H1 (cell line): ENCODE data around the gene GRIP1. TPM values are rescaled to one million over a fixed set of nuclear protein-coding genes. Genes with fewer than 3 reads are reported as not detected.

Source experiments
- CTCF ChIA-PET: fragments of 300-600 bp; sonication (Branson Sonifier 250); formaldehyde crosslinking; loops from one replicate; lab custom pipeline; 2021; ENCODE audit not compliant: partially characterized antibody; lab: Charles Lee
- POLR2A ChIA-PET: fragments of 300-600 bp; sonication (Branson Sonifier 250); formaldehyde crosslinking; loops from one replicate; lab custom pipeline; 2021; ENCODE audit warnings: inconsistent platforms; ENCODE audit not compliant: partially characterized antibody; lab: Charles Lee
- DNase-seq, 2 experiments: peaks; one replicate each; pipeline versions ENCODE4 v3.0.0 to v3.0.0-alpha.2; 2010 to 2022; ENCODE audit warnings: low spot score in 2 of 2, low read depth in 1 of 2, mixed read lengths in 1 of 2
- FAIRE-seq: peaks from 2 replicates; lab custom pipeline; 2011; peaks lifted over from hg19 to GRCh38; lab: Jason Lieb, UNC
- H2AFZ ChIP-seq: 2 replicates; pipeline ENCODE4 v1.8.1; 2012; ENCODE audit warnings: low read length, inconsistent platforms
- H2AK5ac ChIP-seq: 2 replicates; pipeline ENCODE4 v1.6.1; 2013; ENCODE audit warnings: low read depth, low read length
- H2BK120ac ChIP-seq: replicated peaks from 2 replicates; pipeline ENCODE3; 2013; ENCODE audit warnings: low read depth, low read length, inconsistent platforms
- H2BK12ac ChIP-seq: 2 replicates; pipeline ENCODE4 v1.6.1; 2013; ENCODE audit warnings: low read depth, low read length
- H2BK15ac ChIP-seq: 2 replicates; pipeline ENCODE4 v1.6.1; 2013; ENCODE audit warnings: low read length
- H2BK20ac ChIP-seq: 2 replicates; pipeline ENCODE4 v1.6.1; 2013; ENCODE audit warnings: low read length
- H2BK5ac ChIP-seq: 2 replicates; pipeline ENCODE4 v1.6.1; 2013; ENCODE audit warnings: low read depth, low read length
- H3K14ac ChIP-seq: 2 replicates; pipeline ENCODE4 v1.6.1; 2013; ENCODE audit warnings: inconsistent platforms; ENCODE audit not compliant: insufficient read length
- H3K18ac ChIP-seq: 2 replicates; pipeline ENCODE4 v1.6.1; 2013; ENCODE audit warnings: low read length; ENCODE audit errors: extremely low read depth
- H3K23ac ChIP-seq: 2 replicates; pipeline ENCODE4 v1.6.1; 2013; ENCODE audit warnings: inconsistent platforms; ENCODE audit not compliant: insufficient read length
- H3K23me2 ChIP-seq: 2 replicates; pipeline ENCODE4 v1.6.1; 2013; ENCODE audit warnings: low read depth, low read length
- H3K27ac ChIP-seq: 2 replicates; pipeline ENCODE4 v1.6.1; 2011; ENCODE audit warnings: low read depth, low read length, inconsistent platforms
- H3K27me3 ChIP-seq, 4 experiments: replicated peaks in 1 of 4; 1 replicate in 1 of 4; 2 replicates in 3 of 4; pipeline versions ENCODE4 v1.6.1 to v1.8.1; 2011 to 2013; ENCODE audit warnings: low read length in 3 of 4, mild to moderate bottlenecking in 3 of 4, inconsistent platforms in 2 of 4, mixed read lengths in 2 of 4, moderate library complexity in 1 of 4; ENCODE audit not compliant: control insufficient read depth in 3 of 4, insufficient read depth in 3 of 4; ENCODE audit errors: extremely low read depth in 1 of 4
- H3K36me3 ChIP-seq, 4 experiments: 2 replicates each; pipeline versions ENCODE4 v1.6.1 to v1.8.1; 2011 to 2013; ENCODE audit warnings: mild to moderate bottlenecking in 4 of 4, low read length in 3 of 4, moderate library complexity in 2 of 4, control low read depth in 1 of 4, inconsistent platforms in 1 of 4; ENCODE audit not compliant: insufficient read depth in 4 of 4, control insufficient read depth in 2 of 4
- H3K4ac ChIP-seq: replicated peaks from 2 replicates; pipeline ENCODE3; 2013; ENCODE audit warnings: low read length, low read depth, mixed read lengths, inconsistent platforms; ENCODE audit not compliant: insufficient read length
- H3K4me1 ChIP-seq, 4 experiments: replicated peaks in 1 of 4; 1 replicate in 1 of 4; 2 replicates in 3 of 4; pipeline versions ENCODE4 v1.6.1 to v1.8.1; 2011 to 2013; ENCODE audit warnings: low read length in 3 of 4, inconsistent platforms in 2 of 4, mixed read lengths in 1 of 4; ENCODE audit not compliant: insufficient read depth in 4 of 4, control insufficient read depth in 3 of 4
- H3K4me2 ChIP-seq, 2 experiments: 2 replicates each; pipeline versions ENCODE4 v1.6.1 to v1.8.1; 2011 to 2013; ENCODE audit warnings: low read depth in 2 of 2, low read length in 2 of 2, control low read depth in 1 of 2, inconsistent platforms in 1 of 2, mild to moderate bottlenecking in 1 of 2; ENCODE audit not compliant: insufficient read depth in 1 of 2
- H3K4me3 ChIP-seq, 4 experiments: fragments of 200-600, 300-600 bp in 1 of 4; sonication (generic), shearing (Covaris generic), sonication (Bioruptor Twin) in 1 of 4; 2 replicates each; pipeline versions ENCODE4 v1.5.1 to v1.8.1; 2011 to 2016; ENCODE audit warnings: low read length in 4 of 4, low read depth in 3 of 4, control low read depth in 2 of 4, inconsistent platforms in 2 of 4, mild to moderate bottlenecking in 2 of 4, mixed read lengths in 1 of 4, moderate library complexity in 1 of 4; ENCODE audit not compliant: insufficient read depth in 2 of 4; ENCODE audit errors: extremely low read depth in 1 of 4
- H3K56ac ChIP-seq: replicated peaks from 2 replicates; pipeline ENCODE3; 2013; ENCODE audit warnings: low read depth, mild to moderate bottlenecking, mixed read lengths, low read length, inconsistent platforms; ENCODE audit not compliant: insufficient read length
- H3K79me1 ChIP-seq: 2 replicates; pipeline ENCODE4 v1.6.1; 2013; ENCODE audit warnings: low read depth, low read length, control low read depth
- H3K79me2 ChIP-seq, 2 experiments: 2 replicates each; pipeline versions ENCODE4 v1.6.1 to v1.8.1; 2012 to 2013; ENCODE audit warnings: low read length in 2 of 2, mild to moderate bottlenecking in 2 of 2, inconsistent platforms in 1 of 2; ENCODE audit not compliant: insufficient read depth in 2 of 2, control insufficient read depth in 1 of 2
- H3K9ac ChIP-seq, 4 experiments: replicated peaks in 1 of 4; 1 replicate in 1 of 4; 2 replicates in 3 of 4; pipeline versions ENCODE4 v1.6.1 to v1.8.1; 2011 to 2013; ENCODE audit warnings: low read depth in 3 of 4, low read length in 3 of 4, control low read depth in 2 of 4, mild to moderate bottlenecking in 2 of 4, moderate library complexity in 2 of 4, inconsistent platforms in 1 of 4; ENCODE audit errors: extremely low read depth in 1 of 4
- H3K9me3 ChIP-seq, 2 experiments: 2 replicates each; pipeline versions ENCODE4 v1.6.1 to v1.8.1; 2012 to 2013; ENCODE audit warnings: mild to moderate bottlenecking in 2 of 2, moderate library complexity in 2 of 2, control low read depth in 1 of 2, inconsistent platforms in 1 of 2, low read depth in 1 of 2, low read length in 1 of 2, mixed read lengths in 1 of 2; ENCODE audit not compliant: insufficient read depth in 2 of 2
- H4K20me1 ChIP-seq, 2 experiments: replicated peaks in 1 of 2; 2 replicates each; pipeline versions ENCODE3 to v1.8.1; 2011 to 2013; ENCODE audit warnings: inconsistent platforms in 2 of 2, low read length in 2 of 2, mild to moderate bottlenecking in 1 of 2; ENCODE audit not compliant: insufficient read depth in 2 of 2, control insufficient read depth in 1 of 2
- H4K5ac ChIP-seq: 2 replicates; pipeline ENCODE4 v1.6.1; 2013; ENCODE audit warnings: low read length, low read depth, mixed read lengths, inconsistent platforms; ENCODE audit not compliant: insufficient read length
- H4K8ac ChIP-seq: 2 replicates; pipeline ENCODE4 v1.8.0; 2013; ENCODE audit warnings: mild to moderate bottlenecking, moderate library complexity, low read length, inconsistent platforms; ENCODE audit not compliant: insufficient read depth; ENCODE audit errors: extremely low read depth
- H4K91ac ChIP-seq: replicated peaks from 2 replicates; pipeline ENCODE3; 2013; ENCODE audit warnings: low read length, mixed read lengths, inconsistent platforms; ENCODE audit not compliant: insufficient read length
- BACH1 ChIP-seq: IDR thresholded peaks from 2 replicates; pipeline ENCODE4 v1.6.1; 2012; ENCODE audit warnings: low read length, improper control_type of control experiment
- BRCA1 ChIP-seq: IDR thresholded peaks from 2 replicates; pipeline ENCODE4 v1.6.1; 2012; ENCODE audit warnings: low read depth, low read length, improper control_type of control experiment
- CTCF ChIP-seq, 3 experiments: IDR thresholded peaks; 1 replicate in 2 of 3; 2 replicates in 1 of 3; pipeline versions ENCODE4 v1.5.1 to v1.6.1; 2011; ENCODE audit warnings: low read length in 3 of 3, mild to moderate bottlenecking in 3 of 3, inconsistent platforms in 2 of 3, low read depth in 1 of 3, moderate library complexity in 1 of 3; ENCODE audit not compliant: insufficient read depth in 1 of 3; ENCODE audit errors: control extremely low read depth in 1 of 3
- MAFK ChIP-seq: IDR thresholded peaks from 2 replicates; pipeline ENCODE4 v1.6.1; 2012; ENCODE audit warnings: low read depth, mild to moderate bottlenecking, improper control_type of control experiment, low read length
- PHF8 ChIP-seq: fragments of 200-600 bp; sonication (generic); conservative IDR thresholded peaks from 2 replicates; pipeline ENCODE4 v1.7.1; 2012; ENCODE audit warnings: low read depth, mild to moderate bottlenecking, inconsistent platforms, low read length, moderate library complexity
- RNF2 ChIP-seq: fragments of 200-900, 300-1000 bp; sonication (generic); IDR thresholded peaks from 2 replicates; pipeline ENCODE4 v1.7.1; 2016; ENCODE audit warnings: borderline replicate concordance, low read depth, mild to moderate bottlenecking, antibody characterized with exemption, low read length; ENCODE audit not compliant: poor library complexity, severe bottlenecking; ENCODE audit errors: missing control alignments
- SIX5 ChIP-seq: IDR thresholded peaks from 2 replicates; pipeline ENCODE4 v1.6.1; 2011; ENCODE audit warnings: mild to moderate bottlenecking, low read depth, low read length
- SRF ChIP-seq: IDR thresholded peaks from 2 replicates; pipeline ENCODE4 v1.6.1; 2011; ENCODE audit warnings: mild to moderate bottlenecking, low read depth, low read length, moderate library complexity
- SUZ12 ChIP-seq: fragments of 200-600 bp; sonication (generic); IDR thresholded peaks from 2 replicates; pipeline ENCODE4 v1.6.1; 2012; ENCODE audit warnings: mild to moderate bottlenecking, inconsistent platforms, low read length, moderate library complexity, mixed read lengths
- TCF12 ChIP-seq: IDR thresholded peaks from 2 replicates; pipeline ENCODE4 v1.6.1; 2011; ENCODE audit warnings: low read depth, mild to moderate bottlenecking, low read length
- ZNF274 ChIP-seq: IDR thresholded peaks from 2 replicates; pipeline ENCODE4 v1.7.0; 2012; ENCODE audit warnings: low read length, borderline replicate concordance; ENCODE audit errors: extremely low read depth
- WGBS, 2 experiments: shearing (Covaris generic) in 1 of 2; methylation state at CpG; one replicate each; pipeline versions ENCODE4 v1.1.6 to v1.1.7; 2013 to 2015; ENCODE audit warnings: low lambda C conversion rate in 2 of 2, mixed read lengths in 2 of 2, inconsistent platforms in 1 of 2, low coverage in 1 of 2, missing lambda C conversion rate in 1 of 2; ENCODE audit not compliant: insufficient replicate concordance in 2 of 2, insufficient coverage in 1 of 2, insufficient read length in 1 of 2; ENCODE audit errors: extremely low coverage in 1 of 2, missing lambda C conversion rate in 1 of 2; 5-methylcytosine and 5-hydroxymethylcytosine counted together
- polyA plus RNA-seq, 7 experiments: library from polyadenylated mRNA; depleted of rRNA in 3 of 7; stranded (reverse) in 5 of 7; unstranded in 2 of 7; fragments of >200 nt in 5 of 7; fragments of 200-250 nt in 2 of 7; gene quantifications; 1 replicate in 5 of 7; 2 replicates in 1 of 7; 4 replicates in 1 of 7; pipeline versions ENCODE4 v1.2.1 to v1.2.3, GENCODE V29; 2011 to 2013; ENCODE audit warnings: missing spikeins in 2 of 7, mixed read lengths in 2 of 7
- total RNA-seq: library from RNA; stranded (reverse); fragmentation: NEBNext Ultra II Directional; extraction: Animal tissue kit (Norgen Biotek cat#: 25700); gene quantifications from 2 replicates; pipeline ENCODE4 v1.2.1, GENCODE V29; 2021

Gene GRIP1
- total and polyA plus RNA-seq, 2 of the 8 experiments (the other 6 are each of a cell fraction or from before 2014, with no cell fraction given) = 4.5 to 27.3 TPM

GRCh38 chr12:66638666-66639065 is 40.2 kb downstream of the GRIP1 start:
- H3K23ac ChIP-seq = no peak overlapping the region
- H4K5ac ChIP-seq = no peak overlapping the region
- no peak overlapping the region for H2BK120ac ChIP-seq
- no peak overlapping the region for H3K9ac ChIP-seq
- no peak for DNase-seq
- ChIA-PET CTCF (interaction anchor here (0.6 to 1.1 kb wide), 2 partner anchors 10 to 28 kb away, joined by 3 to 4 read pairs; no protein-coding TSS in a partner anchor), POLR2A (interaction anchor here (0.7 kb wide), 1 partner anchor 1000 kb away, joined by 3 read pairs; no protein-coding TSS in a partner anchor)
- H2BK20ac ChIP-seq = no peak overlapping the region
- H3K79me2 ChIP-seq = no peaks in the 10 kb centered on the region
- H3K18ac ChIP-seq = no peak overlapping the region
- 40% methylated on average over 2 of the region's 2 CpGs; no CpG with 5 or more reads in 1 of the 2 experiments for WGBS, 2 experiments
- no peaks in the 10 kb centered on the region for H3K79me1 ChIP-seq
- no peak for FAIRE-seq
- H3K4me2 ChIP-seq = no peak overlapping the region
- H3K27ac ChIP-seq = no peak overlapping the region
- H2BK5ac ChIP-seq = no peak overlapping the region
- TF ChIP-seq BRCA1 (no peak), PHF8 (no peak), BACH1 (no peak), CTCF (IDR thresholded peaks at IDR 0.05; ENCODE audit: control extremely low read depth in 1 of 3, insufficient read depth in 1 of 3, low read depth in 1 of 3, low read length in 3 of 3) (no peak), TCF12 (no peak), RNF2 (no peak), SUZ12 (no peak), MAFK (no peak), SRF (no peak), SIX5 (no peak), ZNF274 (no peak)
- H3K56ac ChIP-seq = no peak overlapping the region
- H3K23me2 ChIP-seq = no peaks in the 10 kb centered on the region; the same call in 1 of the 2 replicates
- H4K91ac ChIP-seq = no peak overlapping the region
- H2AFZ ChIP-seq = no peak overlapping the region
- H4K20me1 ChIP-seq = peaks cover 0 to 2% of the 10 kb centered on the region in 2 experiments
- H2BK12ac ChIP-seq = no peak overlapping the region
- H3K4ac ChIP-seq = no peak overlapping the region
- no peaks in the 10 kb centered on the region for H3K27me3 ChIP-seq
- H3K4me1 ChIP-seq = no peaks in the 10 kb centered on the region; a peak in 1 of 7 replicates
- H3K36me3 ChIP-seq = no peaks in the 10 kb centered on the region
- no peak overlapping the region for H2BK15ac ChIP-seq
- H4K8ac ChIP-seq = no peak overlapping the region
- H2AK5ac ChIP-seq = no peak overlapping the region
- H3K14ac ChIP-seq = no peak overlapping the region
- H3K9me3 ChIP-seq = no peaks in the 10 kb centered on the region
- H3K4me3 ChIP-seq = no peak overlapping the region
